ENCODE measurements around the gene TMEM192. TPM values are rescaled to one million over a fixed set of nuclear protein-coding genes. Genes with fewer than 3 reads are reported as not detected.

Gene TMEM192
- total and polyA plus RNA-seq, 2 of the 13 experiments (the other 11 are each of a cell fraction or from before 2014, with no cell fraction given): 19.8 to 19.9 TPM

- ChIA-PET CTCF (ENCODE audit: low intra/inter-chr PET ratio, low total read pairs) (no interaction called here), POLR2A (no interaction called here)
- peaks cover 5 to 20% of the 10 kb centered on the region in 2 experiments; a peak in 2 of 5 replicates for H3K36me3 ChIP-seq (replicated peaks in 1 of 2; ENCODE audit: control insufficient read depth in 1 of 2, insufficient read depth in 2 of 2, low read length in 2 of 2)
- ATAC-seq (no peak), FAIRE-seq (no peak), DNase-seq (ENCODE audit: low spot score) (no peak)
- BruUV-seq (replicated peaks): no TSS peak
- no peak overlapping the region for H3K4me3 ChIP-seq (replicated peaks in 1 of 3; ENCODE audit: insufficient read depth in 1 of 3, low read depth in 2 of 3, low read length in 3 of 3)
- H4K20me1 ChIP-seq (ENCODE audit: insufficient read depth, low read length): no peaks in the 10 kb centered on the region
- in situ Hi-C loops (cut with HindIII; ENCODE audit: extremely low pct_ligation_motif_present, low pct_unique_long_range_greater_than_20kb) (no loop called here), intact Hi-C loops (cut with micrococcal nuclease; ENCODE audit: unreplicated experiment) (no loop called here)
- no peaks in the 10 kb centered on the region for H3K27me3 ChIP-seq (ENCODE audit: control insufficient read depth in 1 of 2, insufficient read depth in 2 of 2, low read length in 2 of 2)
- WGBS (ENCODE audit: low lambda C conversion rate): 100% methylated on average over 2 of the region's 3 CpGs
- no peak overlapping the region for H3K4me2 ChIP-seq (ENCODE audit: low read depth, low read length)
- H3K27ac ChIP-seq (ENCODE audit: extremely low read length, insufficient read depth, low read length): no peak overlapping the region
- no peak overlapping the region for H2AFZ ChIP-seq (ENCODE audit: low read length)
- H3K9me3 ChIP-seq (ENCODE audit: low read length): no peaks in the 10 kb centered on the region
- no peak overlapping the region for H3K9ac ChIP-seq (ENCODE audit: insufficient read depth, low read depth, low read length)
- peaks cover 9% of the 10 kb centered on the region for H3K4me1 ChIP-seq (ENCODE audit: insufficient read depth, low read length)
- H3K79me2 ChIP-seq (ENCODE audit: insufficient read depth, low read length): no peaks in the 10 kb centered on the region
- TF ChIP-seq MLXIP (CRISPR knock-in tag; IDR thresholded peaks at IDR 0.05; ENCODE audit: borderline replicate concordance) (no peak), ZNF230 (CRISPR knock-in tag; IDR thresholded peaks at IDR 0.05) (no peak), TAF15 (IDR thresholded peaks at IDR 0.05; ENCODE audit: low read depth, low read length, poor library complexity, severe bottlenecking) (no peak), KAT8 (CRISPR knock-in tag; IDR thresholded peaks at IDR 0.05) (no peak), MED8 (CRISPR knock-in tag; IDR thresholded peaks at IDR 0.05; ENCODE audit: insufficient replicate concordance) (no peak), ZBTB14 (CRISPR knock-in tag; IDR thresholded peaks at IDR 0.05) (no peak), MEF2D (CRISPR knock-in tag; IDR thresholded peaks at IDR 0.05) (no peak), DMAP1 (CRISPR knock-in tag; IDR thresholded peaks at IDR 0.05) (no peak), GABPB1 (CRISPR knock-in tag; IDR thresholded peaks at IDR 0.05) (no peak), AHR (CRISPR knock-in tag; IDR thresholded peaks at IDR 0.05) (no peak), NFKBIZ (CRISPR knock-in tag; IDR thresholded peaks at IDR 0.05) (no peak)
- TF ChIP-seq, protein P1, sequence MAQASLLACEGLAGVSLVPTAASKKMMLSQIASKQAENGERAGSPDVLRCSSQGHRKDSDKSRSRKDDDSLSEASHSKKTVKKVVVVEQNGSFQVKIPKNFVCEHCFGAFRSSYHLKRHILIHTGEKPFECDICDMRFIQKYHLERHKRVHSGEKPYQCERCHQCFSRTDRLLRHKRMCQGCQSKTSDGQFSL (CRISPR knock-in tag; IDR thresholded peaks at IDR 0.05): no peak
- TF ChIP-seq, protein P2, sequence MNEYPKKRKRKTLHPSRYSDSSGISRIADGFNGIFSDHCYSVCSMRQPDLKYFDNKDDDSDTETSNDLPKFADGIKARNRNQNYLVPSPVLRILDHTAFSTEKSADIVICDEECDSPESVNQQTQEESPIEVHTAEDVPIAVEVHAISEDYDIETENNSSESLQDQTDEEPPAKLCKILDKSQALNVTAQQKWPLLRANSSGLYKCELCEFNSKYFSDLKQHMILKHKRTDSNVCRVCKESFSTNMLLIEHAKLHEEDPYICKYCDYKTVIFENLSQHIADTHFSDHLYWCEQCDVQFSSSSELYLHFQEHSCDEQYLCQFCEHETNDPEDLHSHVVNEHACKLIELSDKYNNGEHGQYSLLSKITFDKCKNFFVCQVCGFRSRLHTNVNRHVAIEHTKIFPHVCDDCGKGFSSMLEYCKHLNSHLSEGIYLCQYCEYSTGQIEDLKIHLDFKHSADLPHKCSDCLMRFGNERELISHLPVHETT (CRISPR knock-in tag; conservative IDR thresholded peaks at IDR 0.05): no peak
- TF ChIP-seq, protein P3, sequence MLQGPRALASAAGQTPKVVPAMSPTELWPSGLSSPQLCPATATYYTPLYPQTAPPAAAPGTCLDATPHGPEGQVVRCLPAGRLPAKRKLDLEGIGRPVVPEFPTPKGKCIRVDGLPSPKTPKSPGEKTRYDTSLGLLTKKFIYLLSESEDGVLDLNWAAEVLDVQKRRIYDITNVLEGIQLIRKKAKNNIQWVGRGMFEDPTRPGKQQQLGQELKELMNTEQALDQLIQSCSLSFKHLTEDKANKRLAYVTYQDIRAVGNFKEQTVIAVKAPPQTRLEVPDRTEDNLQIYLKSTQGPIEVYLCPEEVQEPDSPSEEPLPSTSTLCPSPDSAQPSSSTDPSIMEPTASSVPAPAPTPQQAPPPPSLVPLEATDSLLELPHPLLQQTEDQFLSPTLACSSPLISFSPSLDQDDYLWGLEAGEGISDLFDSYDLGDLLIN (CRISPR knock-in tag; IDR thresholded peaks at IDR 0.05; ENCODE audit: borderline replicate concordance): no peak
- TF ChIP-seq, protein P4, sequence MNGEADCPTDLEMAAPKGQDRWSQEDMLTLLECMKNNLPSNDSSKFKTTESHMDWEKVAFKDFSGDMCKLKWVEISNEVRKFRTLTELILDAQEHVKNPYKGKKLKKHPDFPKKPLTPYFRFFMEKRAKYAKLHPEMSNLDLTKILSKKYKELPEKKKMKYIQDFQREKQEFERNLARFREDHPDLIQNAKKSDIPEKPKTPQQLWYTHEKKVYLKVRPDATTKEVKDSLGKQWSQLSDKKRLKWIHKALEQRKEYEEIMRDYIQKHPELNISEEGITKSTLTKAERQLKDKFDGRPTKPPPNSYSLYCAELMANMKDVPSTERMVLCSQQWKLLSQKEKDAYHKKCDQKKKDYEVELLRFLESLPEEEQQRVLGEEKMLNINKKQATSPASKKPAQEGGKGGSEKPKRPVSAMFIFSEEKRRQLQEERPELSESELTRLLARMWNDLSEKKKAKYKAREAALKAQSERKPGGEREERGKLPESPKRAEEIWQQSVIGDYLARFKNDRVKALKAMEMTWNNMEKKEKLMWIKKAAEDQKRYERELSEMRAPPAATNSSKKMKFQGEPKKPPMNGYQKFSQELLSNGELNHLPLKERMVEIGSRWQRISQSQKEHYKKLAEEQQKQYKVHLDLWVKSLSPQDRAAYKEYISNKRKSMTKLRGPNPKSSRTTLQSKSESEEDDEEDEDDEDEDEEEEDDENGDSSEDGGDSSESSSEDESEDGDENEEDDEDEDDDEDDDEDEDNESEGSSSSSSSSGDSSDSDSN (CRISPR knock-in tag; IDR thresholded peaks at IDR 0.05): no peak
These were observed 11.0 kb downstream of the TMEM192 start for GRCh38 chr4:165101641-165102040.

Data from HepG2 (cell line).